WTC11 (cell line): ENCODE measurements around the gene GIGYF1. TPM values are rescaled to one million over a fixed set of nuclear protein-coding genes. Genes with fewer than 3 reads are reported as not detected.

Source experiments
- ATAC-seq: fragments of 200-7000 bp; cut with Tn5 transposase; 2 replicates; pipeline ENCODE4 v1.10.0; 2021; ENCODE audit warnings: mild to moderate bottlenecking, moderate library complexity
- CTCF ChIA-PET: fragments of 300-600 bp; sonication (Branson Sonifier 250); formaldehyde crosslinking; loops from one replicate; lab custom pipeline; 2021; ENCODE audit warnings: antibody characterized with exemption; lab: Charles Lee
- POLR2A ChIA-PET: fragments of 350-600 bp; sonication (Branson Sonifier 250); formaldehyde crosslinking; loops from one replicate; lab custom pipeline; 2021; ENCODE audit warnings: antibody characterized with exemption; lab: Charles Lee
- DNase-seq: peaks from one replicate; pipeline ENCODE4 v3.0.0; 2021; ENCODE audit warnings: low spot score
- H3K27ac Mint-ChIP-seq: 2 replicates; pipeline ENCODE4 v1.8.0; 2021; ENCODE audit warnings: mixed read lengths
- H3K27me3 Mint-ChIP-seq: 2 replicates; pipeline ENCODE4 v1.8.0; 2021; ENCODE audit warnings: low read depth, mild to moderate bottlenecking, moderate library complexity, mixed read lengths
- H3K36me3 Mint-ChIP-seq: 2 replicates; pipeline ENCODE4 v1.8.0; 2021; ENCODE audit warnings: mixed read lengths
- H3K4me1 Mint-ChIP-seq: 2 replicates; pipeline ENCODE4 v1.8.0; 2022; ENCODE audit warnings: mixed read lengths
- H3K4me3 Mint-ChIP-seq: 2 replicates; pipeline ENCODE4 v1.8.0; 2021; ENCODE audit warnings: mild to moderate bottlenecking, moderate library complexity, mixed read lengths
- H3K9me3 Mint-ChIP-seq: 2 replicates; pipeline ENCODE4 v1.8.0; 2021; ENCODE audit warnings: mixed read lengths
- AR ChIP-seq: fragments of 250-450 bp; sonication (Bioruptor Pico); IDR thresholded peaks from 2 replicates; pipeline ENCODE4 v1.9.0; 2021; ENCODE audit warnings: mild to moderate bottlenecking
- ATF6 ChIP-seq: sonication (generic); formaldehyde crosslinking; IDR thresholded peaks from 2 replicates; pipeline ENCODE4 v1.8.1; 2023; ENCODE audit warnings: mild to moderate bottlenecking, missing genetic modification reagents
- CDX4 ChIP-seq: fragments of 250-450 bp; sonication (Bioruptor Pico); IDR thresholded peaks from 2 replicates; pipeline ENCODE4 v1.9.0; 2021; ENCODE audit warnings: moderate library complexity, mild to moderate bottlenecking, inconsistent platforms, borderline replicate concordance
- CREB1 ChIP-seq: sonication (generic); formaldehyde crosslinking; IDR thresholded peaks from 2 replicates; pipeline ENCODE4 v1.8.0; 2023; ENCODE audit warnings: mild to moderate bottlenecking, missing genetic modification reagents
- CREM ChIP-seq: sonication (generic); formaldehyde crosslinking; IDR thresholded peaks from 2 replicates; pipeline ENCODE4 v1.8.1; 2022; ENCODE audit warnings: mild to moderate bottlenecking, missing genetic modification reagents, moderate library complexity
- GRHL2 ChIP-seq: fragments of 250-450 bp; sonication (Bioruptor Pico); IDR thresholded peaks from 2 replicates; pipeline ENCODE4 v1.8.0; 2022; ENCODE audit warnings: mild to moderate bottlenecking, moderate library complexity; ENCODE audit not compliant: insufficient replicate concordance, severe bottlenecking
- HMGXB4 ChIP-seq: sonication (generic); formaldehyde crosslinking; IDR thresholded peaks from 2 replicates; pipeline ENCODE4 v1.8.1; 2023; ENCODE audit warnings: mild to moderate bottlenecking, moderate library complexity, missing genetic modification reagents
- IRF1 ChIP-seq: sonication (generic); formaldehyde crosslinking; IDR thresholded peaks from 2 replicates; pipeline ENCODE4 v1.8.0; 2023; ENCODE audit warnings: missing genetic modification reagents
- IRF2 ChIP-seq: sonication (generic); formaldehyde crosslinking; IDR thresholded peaks from 2 replicates; pipeline ENCODE4 v1.8.0; 2022; ENCODE audit warnings: low read depth, missing genetic modification reagents, borderline replicate concordance
- PREB ChIP-seq: sonication (generic); formaldehyde crosslinking; IDR thresholded peaks from 2 replicates; pipeline ENCODE4 v1.8.1; 2022; ENCODE audit warnings: mild to moderate bottlenecking, missing genetic modification reagents, moderate library complexity, borderline replicate concordance
- RORB ChIP-seq: fragments of 250-450 bp; sonication (Bioruptor Pico); IDR thresholded peaks from 2 replicates; pipeline ENCODE4 v1.9.0; 2021; ENCODE audit warnings: mild to moderate bottlenecking
- SOX15 ChIP-seq: fragments of 250-450 bp; sonication (Bioruptor Pico); IDR thresholded peaks from 2 replicates; pipeline ENCODE4 v1.9.0; 2021; ENCODE audit warnings: mild to moderate bottlenecking
- TP53 ChIP-seq: sonication (generic); formaldehyde crosslinking; IDR thresholded peaks from 2 replicates; pipeline ENCODE4 v1.8.1; 2023; ENCODE audit warnings: mild to moderate bottlenecking, missing genetic modification reagents
- USF1 ChIP-seq: sonication (generic); formaldehyde crosslinking; IDR thresholded peaks from 2 replicates; pipeline ENCODE4 v1.8.0; 2022; ENCODE audit warnings: mild to moderate bottlenecking, missing genetic modification reagents
- ZNF232 ChIP-seq: sonication (generic); formaldehyde crosslinking; IDR thresholded peaks from 2 replicates; pipeline ENCODE4 v1.8.0; 2022; ENCODE audit warnings: mild to moderate bottlenecking, missing genetic modification reagents
- ZNF396 ChIP-seq: fragments of 250-450 bp; sonication (Bioruptor Pico); IDR thresholded peaks from 2 replicates; pipeline ENCODE4 v1.8.0; 2021; ENCODE audit warnings: mild to moderate bottlenecking, moderate library complexity, borderline replicate concordance
- total RNA-seq: library from RNA; stranded (reverse); gene quantifications from 3 replicates; pipeline ENCODE4 v1.2.3, GENCODE V29; 2021

The GIGYF1 gene
- total RNA-seq, 1 experiment from 2014 or later: 130 TPM

- TF ChIP-seq ATF6 (no peak), USF1 (CRISPR knock-in tag) (no peak), GRHL2 (CRISPR knock-in tag) (no peak), CDX4 (no peak), RORB (CRISPR knock-in tag) (no peak)
Observed at GRCh38 chr7:100682991-100683658, 10.9 kb downstream of the GIGYF1 start (continued).

GRCh38 chr7:100682228-100682741 is 11.8 kb downstream of the GIGYF1 start:
- Mint-ChIP-seq H3K27ac (no peak overlapping the region), H3K9me3 (no peaks in the 10 kb centered on the region), H3K4me1 (peaks cover 7% of the 10 kb centered on the region), H3K36me3 (peaks cover 24% of the 10 kb centered on the region), H3K4me3 (no peak overlapping the region), H3K27me3 (no peaks in the 10 kb centered on the region)
- ATAC-seq (no peak), DNase-seq (no peak)
- ChIA-PET CTCF (interaction anchor here (0.8 to 3.4 kb wide), 8 partner anchors 8 to 232 kb away, joined by 3 to 12 read pairs (median 4); partner anchors contain the start of gene POP7), POLR2A (interaction anchor here (0.5 kb wide), 1 partner anchor 170 kb away, joined by 3 read pairs; the partner anchor contains the start of gene SLC12A9)
- no peak for TF ChIP-seq GRHL2 (CRISPR knock-in tag)
- no peak for TF ChIP-seq ZNF396 (CRISPR knock-in tag)
- TF ChIP-seq CREB1 (CRISPR knock-in tag): no peak
- no peak for TF ChIP-seq HMGXB4
- TF ChIP-seq USF1 (CRISPR knock-in tag): no peak
- no peak for TF ChIP-seq IRF2 (CRISPR knock-in tag)
- no peak for TF ChIP-seq TP53 (CRISPR knock-in tag)
- no peak for TF ChIP-seq IRF1 (CRISPR knock-in tag)
- TF ChIP-seq CREM: no peak
- TF ChIP-seq ZNF232 (CRISPR knock-in tag): no peak

GRCh38 chr7:100681491-100682227 is 12.4 kb downstream of the GIGYF1 start:
- ChIA-PET POLR2A (interaction anchor here (0.5 kb wide), 1 partner anchor 171 kb away, joined by 3 read pairs; the partner anchor contains the start of gene SLC12A9), CTCF (interaction anchor here (0.9 to 2.4 kb wide), 6 partner anchors 11 to 113 kb away, joined by 3 to 10 read pairs (median 4); partner anchors contain the start of gene POP7)
- no peak overlapping the region for H3K4me3 Mint-ChIP-seq
- DNase-seq: no peak
- H3K4me1 Mint-ChIP-seq: peaks cover 7% of the 10 kb centered on the region
- H3K27ac Mint-ChIP-seq: no peak overlapping the region
- ATAC-seq: no peak
- H3K9me3 Mint-ChIP-seq: no peaks in the 10 kb centered on the region
- peaks cover 24% of the 10 kb centered on the region for H3K36me3 Mint-ChIP-seq
- H3K27me3 Mint-ChIP-seq: no peaks in the 10 kb centered on the region
- no peak for TF ChIP-seq AR
- TF ChIP-seq ATF6: no peak
- no peak for TF ChIP-seq PREB (CRISPR knock-in tag)
- no peak for TF ChIP-seq SOX15
